ACC112 (cell line): Measurements from ENCODE around the gene KCNMA1.

Experiments used
- H2AFZ ChIP-seq: fragments of 200-600 bp; sonication (generic); one replicate; pipeline ENCODE4 v1.6.0; 2017; ENCODE audit warnings: antibody characterized with exemption, low read length; ENCODE audit not compliant: unreplicated experiment
- H3K27ac ChIP-seq: fragments of 200-600 bp; sonication (generic); 2 replicates; pipeline ENCODE4 v1.5.1; 2014; ENCODE audit warnings: low read depth, mild to moderate bottlenecking, antibody characterized with exemption, low read length, moderate library complexity
- H3K27me3 ChIP-seq: fragments of 200-600 bp; sonication (generic); 2 replicates; pipeline ENCODE4 v1.6.1; 2014; ENCODE audit warnings: mild to moderate bottlenecking, antibody characterized with exemption, low read length, moderate library complexity, mixed read lengths; ENCODE audit not compliant: insufficient read depth
- H3K36me3 ChIP-seq: fragments of 200-600 bp; sonication (generic); 2 replicates; pipeline ENCODE4 v1.6.1; 2016; ENCODE audit warnings: mild to moderate bottlenecking, antibody characterized with exemption, low read length, moderate library complexity, mixed read lengths; ENCODE audit not compliant: insufficient read depth
- H3K4me1 ChIP-seq: fragments of 200-600 bp; sonication (generic); one replicate; pipeline ENCODE4 v1.6.1; 2016; ENCODE audit warnings: low read length, mixed read lengths; ENCODE audit not compliant: insufficient read depth, unreplicated experiment, control insufficient read depth
- H3K4me3 ChIP-seq: fragments of 200-600 bp; sonication (generic); 2 replicates; pipeline ENCODE4 v1.5.1; 2014; ENCODE audit warnings: mild to moderate bottlenecking, low read depth, low read length
- H3K79me2 ChIP-seq: fragments of 200-600 bp; sonication (generic); one replicate; pipeline ENCODE4 v1.6.0; 2016; ENCODE audit warnings: low read length; ENCODE audit not compliant: control insufficient read depth, unreplicated experiment, insufficient read depth

Gene KCNMA1

DNA sequence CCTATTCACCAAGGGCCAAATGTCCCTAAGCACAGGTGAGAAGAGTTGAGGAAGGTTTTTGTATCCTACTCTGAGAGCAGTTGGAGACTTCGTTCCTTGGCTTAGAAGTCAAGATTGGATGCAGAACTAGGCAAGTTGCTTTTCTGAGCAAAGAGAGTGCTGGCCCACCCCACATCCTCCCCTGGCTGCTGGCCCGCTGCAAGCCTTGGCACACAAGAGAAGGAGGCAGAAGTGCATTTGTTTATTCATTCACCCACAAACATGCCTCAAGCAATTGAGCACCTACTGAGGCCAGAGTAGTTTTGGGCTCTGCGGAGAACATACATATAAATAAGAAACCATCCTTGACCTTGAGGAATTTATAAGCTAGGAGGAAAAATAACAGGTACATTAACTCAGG is 318.9 kb downstream of the KCNMA1 start:
- Histone ChIP-seq H3K36me3 (no peaks in the 10 kb centered on the region), H3K79me2 (no peaks in the 10 kb centered on the region), H3K27ac (no peak overlapping the region), H3K4me3 (no peak overlapping the region), H3K4me1 (no peaks in the 10 kb centered on the region), H3K27me3 (no peaks in the 10 kb centered on the region), H2AFZ (no peak overlapping the region)

- H3K36me3 ChIP-seq: no peaks in the 10 kb centered on the region
These were observed 320.4 kb downstream of the KCNMA1 start for GRCh38 chr10:77317221-77317620.

GRCh38 chr10:77315496-77316129 is 322.0 kb downstream of the KCNMA1 start:
- no peaks in the 10 kb centered on the region for H3K27me3 ChIP-seq
- no peaks in the 10 kb centered on the region for H3K4me1 ChIP-seq
- H3K4me3 ChIP-seq: no peak overlapping the region
- H3K79me2 ChIP-seq: no peaks in the 10 kb centered on the region
- H2AFZ ChIP-seq: no peak overlapping the region
- no peak overlapping the region for H3K27ac ChIP-seq
- H3K36me3 ChIP-seq: no peaks in the 10 kb centered on the region

More at GRCh38 chr10:77317221-77317620, 320.4 kb downstream of the KCNMA1 start:
- Histone ChIP-seq H2AFZ (no peak overlapping the region), H3K27me3 (no peaks in the 10 kb centered on the region), H3K4me1 (no peaks in the 10 kb centered on the region), H3K79me2 (no peaks in the 10 kb centered on the region), H3K27ac (no peak overlapping the region), H3K4me3 (no peak overlapping the region)

DNA sequence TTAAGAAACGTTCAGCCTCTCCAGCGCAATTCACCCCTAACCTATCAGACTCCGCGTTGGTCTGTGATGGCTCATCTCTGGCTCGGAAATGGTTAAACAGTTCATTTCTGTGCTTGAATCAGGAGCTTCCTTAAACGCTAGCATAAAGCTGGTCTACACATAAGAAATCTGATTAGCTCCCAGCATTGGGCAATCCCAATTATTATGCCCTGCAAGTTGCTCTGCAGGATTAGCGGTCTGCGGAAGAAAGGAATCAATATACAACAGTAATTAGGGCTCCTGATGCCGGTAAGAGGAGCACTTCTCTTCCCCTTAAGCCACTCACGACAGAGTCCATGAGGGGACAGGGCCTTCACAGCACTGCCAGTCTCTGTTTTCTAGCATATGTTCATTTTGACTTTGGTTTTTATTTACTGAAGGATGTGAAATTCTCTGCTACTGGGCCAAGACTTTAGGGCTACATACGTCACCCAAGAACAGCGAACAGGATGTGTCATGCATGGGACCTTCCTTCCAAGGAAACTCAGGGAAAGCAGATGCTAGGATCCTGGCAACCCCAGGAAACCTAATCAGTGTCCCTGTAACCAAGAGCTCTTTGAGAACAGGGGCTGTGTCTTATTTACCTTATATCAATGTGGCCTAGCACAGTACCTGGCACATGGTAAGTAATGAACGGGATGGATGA is 324.4 kb downstream of the KCNMA1 start:
- Histone ChIP-seq H3K27ac (no peak overlapping the region), H2AFZ (no peak overlapping the region), H3K27me3 (no peaks in the 10 kb centered on the region), H3K36me3 (no peaks in the 10 kb centered on the region), H3K4me1 (no peaks in the 10 kb centered on the region), H3K79me2 (no peaks in the 10 kb centered on the region), H3K4me3 (no peak overlapping the region)

DNA sequence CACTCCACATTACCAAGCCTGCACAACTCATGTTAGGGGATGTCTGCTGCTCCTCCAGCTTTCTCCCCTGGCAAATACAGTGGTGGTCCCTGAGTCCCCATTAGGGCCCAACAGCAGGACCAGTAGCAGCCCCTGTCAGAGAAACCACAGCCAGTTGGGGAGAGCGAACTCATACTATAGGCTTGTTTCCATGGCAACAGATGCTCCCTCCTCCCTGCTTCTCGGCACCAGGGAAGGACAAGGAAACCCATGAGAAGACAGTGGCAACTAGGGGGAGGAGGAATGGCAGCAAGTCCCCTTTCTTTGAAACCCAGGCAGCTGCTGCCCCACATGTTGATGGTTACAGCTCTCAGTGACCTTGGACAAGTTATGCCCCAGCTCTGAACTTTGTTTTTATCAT is 326.4 kb downstream of the KCNMA1 start:
- Histone ChIP-seq H3K36me3 (no peaks in the 10 kb centered on the region), H3K27ac (no peak overlapping the region), H2AFZ (no peak overlapping the region), H3K4me3 (no peak overlapping the region), H3K79me2 (no peaks in the 10 kb centered on the region), H3K4me1 (peaks cover 2% of the 10 kb centered on the region), H3K27me3 (no peaks in the 10 kb centered on the region)

DNA sequence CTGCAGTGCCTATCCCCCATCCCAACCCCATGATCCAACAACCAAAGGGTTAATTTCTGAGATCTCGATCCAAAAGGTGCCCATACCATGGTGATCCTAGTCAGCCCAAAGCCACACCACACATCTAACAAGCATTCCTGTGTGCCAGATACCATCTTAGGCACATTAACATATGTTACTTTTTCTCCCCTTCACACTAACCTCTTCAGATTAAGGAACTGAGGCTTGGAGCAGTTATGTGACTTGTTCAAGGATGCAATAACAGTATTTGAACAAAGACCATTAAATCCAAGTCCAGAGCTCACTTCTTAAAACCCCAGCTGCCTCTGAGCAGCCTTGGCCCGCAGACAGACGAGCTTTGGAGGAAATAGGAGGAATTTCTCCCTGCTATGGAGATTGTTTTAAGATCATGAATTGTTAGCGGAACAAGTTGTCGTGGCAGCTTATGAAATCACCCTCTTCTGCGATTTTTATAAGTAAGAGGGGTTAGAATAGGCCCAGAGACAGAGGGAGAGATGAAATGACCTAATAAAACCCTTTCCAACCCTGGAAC is 327.2 kb downstream of the KCNMA1 start:
- H3K36me3 ChIP-seq: no peaks in the 10 kb centered on the region
- H3K27me3 ChIP-seq: no peaks in the 10 kb centered on the region
- H3K4me1 ChIP-seq: peaks cover 7% of the 10 kb centered on the region

GRCh38 chr10:77309509-77309908 is 328.1 kb downstream of the KCNMA1 start:
- Histone ChIP-seq H3K4me1 (peaks cover 7% of the 10 kb centered on the region), H2AFZ (no peak overlapping the region), H3K27ac (no peak overlapping the region), H3K79me2 (no peaks in the 10 kb centered on the region), H3K36me3 (no peaks in the 10 kb centered on the region), H3K27me3 (no peaks in the 10 kb centered on the region), H3K4me3 (no peak overlapping the region)

More for the DNA sequence above, 327.2 kb downstream of the KCNMA1 start:
- Histone ChIP-seq H3K27ac (no peak overlapping the region), H3K79me2 (no peaks in the 10 kb centered on the region), H2AFZ (no peak overlapping the region), H3K4me3 (no peak overlapping the region)

DNA sequence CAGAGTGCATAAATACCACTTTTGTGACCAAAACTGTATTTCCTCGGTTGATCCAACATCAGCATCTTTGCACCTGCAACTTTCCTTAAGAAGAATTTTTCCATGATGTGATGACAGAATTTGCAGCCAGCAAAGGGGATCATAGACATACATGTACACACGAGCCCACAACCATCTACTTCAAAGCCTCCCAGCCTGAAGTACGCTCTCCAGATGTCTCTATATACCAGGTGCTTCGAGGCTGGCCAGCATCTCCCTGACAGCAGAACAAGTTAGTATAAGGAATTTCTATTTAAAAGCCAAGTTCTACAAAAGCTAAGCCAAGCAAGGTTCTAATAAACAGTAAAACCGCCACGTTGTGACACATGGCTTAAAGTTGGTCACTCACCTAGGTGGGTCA is 328.5 kb downstream of the KCNMA1 start:
- H3K27ac ChIP-seq: no peak overlapping the region
- no peaks in the 10 kb centered on the region for H3K79me2 ChIP-seq
- no peak overlapping the region for H2AFZ ChIP-seq
- no peaks in the 10 kb centered on the region for H3K27me3 ChIP-seq
- H3K36me3 ChIP-seq: no peaks in the 10 kb centered on the region
- H3K4me3 ChIP-seq: no peak overlapping the region
- peaks cover 7% of the 10 kb centered on the region for H3K4me1 ChIP-seq

- no peaks in the 10 kb centered on the region for H3K36me3 ChIP-seq
- H3K27me3 ChIP-seq: no peaks in the 10 kb centered on the region
- H3K4me1 ChIP-seq: peaks cover 7% of the 10 kb centered on the region
- H2AFZ ChIP-seq: no peak overlapping the region
- H3K27ac ChIP-seq: no peak overlapping the region
- H3K79me2 ChIP-seq: no peaks in the 10 kb centered on the region
- no peak overlapping the region for H3K4me3 ChIP-seq
These were observed 329.4 kb downstream of the KCNMA1 start for GRCh38 chr10:77308084-77308732.

DNA sequence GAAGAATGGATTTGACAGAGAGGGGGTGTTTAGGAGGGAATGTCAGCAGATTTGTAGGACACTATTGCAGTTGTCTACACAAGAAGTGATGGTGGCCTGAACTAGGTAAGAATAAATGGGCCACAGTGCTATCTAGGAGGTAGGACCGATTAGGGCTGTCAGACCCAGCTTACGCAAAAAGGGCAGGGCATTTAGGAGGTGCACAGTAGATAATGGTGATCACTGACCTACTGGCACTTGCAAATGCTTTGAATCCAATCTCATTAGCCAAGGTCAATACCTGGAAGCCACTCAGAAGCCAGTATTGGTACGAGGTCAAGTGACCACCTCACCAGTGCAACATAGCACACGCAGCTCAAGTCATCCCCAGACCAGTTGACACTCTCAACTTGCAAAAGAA is 330.9 kb downstream of the KCNMA1 start:
- no peaks in the 10 kb centered on the region for H3K36me3 ChIP-seq
- H3K4me1 ChIP-seq: peaks cover 11% of the 10 kb centered on the region
- no peak overlapping the region for H2AFZ ChIP-seq
- no peak overlapping the region for H3K27ac ChIP-seq
- H3K4me3 ChIP-seq: no peak overlapping the region
- H3K79me2 ChIP-seq: no peaks in the 10 kb centered on the region
- H3K27me3 ChIP-seq: no peaks in the 10 kb centered on the region
